ENCODE results near the gene KHDC1.

GRCh38 chr6:73262671-73263569 lies at the start of gene KHDC1:
- TF ChIP-seq CTCF (IDR thresholded peaks at IDR 0.05) (no peak), EZH2 (IDR thresholded peaks at IDR 0.05; ENCODE audit: borderline replicate concordance, insufficient read depth, low read depth, low read length, poor library complexity, severe bottlenecking) (no peak)

Measured in B cell (primary cell).